HG02623 (cell line): Measurements from ENCODE around the gene TSPEAR.

Source experiments
- ATAC-seq: cut with Tn5 transposase; IDR thresholded peaks from one replicate; pipeline ENCODE4 v1.9.1; 2021; ENCODE audit warnings: moderate library complexity; ENCODE audit not compliant: unreplicated experiment

TSPEAR gene

GRCh38 chr21:44741921-44742320, 30.5 kb upstream of the TSPEAR start:
- ATAC-seq, result no peak

DNA sequence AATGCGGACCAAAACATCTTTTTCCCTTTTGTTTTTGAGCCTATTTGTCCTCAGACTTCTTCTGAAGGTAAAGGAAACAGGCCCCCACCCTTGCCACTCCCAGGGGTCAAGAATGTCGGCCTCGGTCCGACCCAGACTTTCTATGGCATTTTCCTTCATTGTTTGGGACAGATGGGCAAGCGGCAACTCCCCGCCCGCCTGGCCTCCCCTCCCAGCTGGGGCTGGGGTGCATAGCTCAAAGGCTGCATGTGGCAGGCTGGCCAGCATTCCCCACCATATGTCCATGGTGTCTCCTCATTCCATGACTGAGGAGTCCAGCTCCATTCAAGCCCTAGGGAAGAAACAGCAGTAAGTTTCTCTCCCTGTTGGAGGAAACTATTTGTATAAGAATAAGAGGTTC, 29.4 kb upstream of the TSPEAR start:
- no peak for ATAC-seq

DNA sequence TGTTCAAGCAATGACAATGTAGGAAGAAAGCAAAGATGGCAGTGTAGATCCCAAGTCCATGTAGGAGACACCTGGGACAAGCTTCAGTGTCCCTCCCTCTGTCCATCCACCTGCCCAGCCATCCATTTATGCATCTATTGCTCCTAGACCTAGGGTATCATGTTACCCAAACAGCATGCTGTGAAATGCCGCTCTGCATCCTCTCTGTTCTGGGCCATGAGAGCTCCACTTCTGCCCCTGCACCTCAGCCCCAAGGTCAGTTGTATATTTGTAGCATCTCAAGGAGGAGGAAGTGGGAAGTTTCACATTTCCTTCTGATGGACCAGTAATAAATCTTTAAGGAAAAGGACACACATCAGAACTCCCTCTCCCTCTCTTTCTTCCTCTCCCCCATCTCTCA, 27.9 kb upstream of the TSPEAR start:
- no peak for ATAC-seq

- ATAC-seq, result no peak
These were observed 27.2 kb upstream of the TSPEAR start for GRCh38 chr21:44738621-44739020.

GRCh38 chr21:44737706-44738354, 26.5 kb upstream of the TSPEAR start:
- no peak for ATAC-seq

DNA sequence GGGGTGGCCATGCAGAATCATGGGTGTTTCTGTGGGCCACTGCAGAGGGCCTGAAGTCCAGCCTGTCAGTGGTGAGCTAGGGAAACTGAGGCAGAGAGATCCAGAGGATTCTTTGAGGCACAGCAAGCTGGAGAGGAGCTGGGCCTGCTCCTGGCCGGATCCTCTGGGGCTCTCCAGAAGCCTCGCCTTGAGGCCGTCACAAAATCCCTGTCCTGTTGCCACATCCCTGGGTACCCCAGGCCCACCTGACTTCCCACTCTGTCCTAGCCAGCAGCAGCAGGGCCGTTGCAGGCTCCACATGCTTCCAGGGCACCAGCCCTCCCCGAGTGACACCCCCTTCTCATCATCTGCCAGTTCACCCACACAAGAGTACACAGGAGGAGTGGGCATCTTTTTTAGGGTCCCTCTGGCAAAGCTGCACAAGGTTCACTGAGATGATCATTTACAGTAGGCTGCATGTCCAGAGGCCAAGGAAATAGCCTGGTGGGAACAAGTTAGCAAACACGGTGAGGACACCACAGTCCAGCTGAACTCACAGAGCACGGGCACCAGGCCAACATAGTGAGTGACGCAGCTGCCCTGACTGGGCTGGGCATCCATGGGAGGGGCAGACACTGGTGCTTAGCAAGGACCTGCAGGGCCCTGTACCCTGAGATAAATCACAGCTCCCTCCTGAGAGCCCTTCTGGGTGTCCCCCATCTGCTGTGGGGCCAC, 25.1 kb upstream of the TSPEAR start:
- ATAC-seq, result no peak

GRCh38 chr21:44735821-44736220, 24.4 kb upstream of the TSPEAR start:
- ATAC-seq, result no peak

DNA sequence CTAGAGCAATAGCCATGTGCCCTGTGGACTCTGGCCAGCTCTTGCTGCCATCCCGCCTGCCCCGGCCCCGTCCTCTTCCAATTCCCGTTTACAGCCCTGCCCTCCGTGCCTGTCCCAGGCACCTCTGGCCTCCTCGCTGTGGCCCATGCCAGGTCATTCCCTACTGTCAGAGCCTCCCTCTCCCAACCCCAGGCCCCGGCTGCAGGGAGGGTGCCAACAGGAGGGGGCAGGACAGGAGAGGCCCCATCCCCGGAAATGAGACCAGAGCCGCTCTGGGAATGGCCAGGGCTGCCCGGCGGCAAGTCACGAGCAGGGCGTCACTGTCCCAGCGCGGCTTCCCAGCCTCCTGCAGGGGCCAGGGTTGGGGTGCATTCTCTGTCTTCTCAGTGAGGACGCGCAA, 23.5 kb upstream of the TSPEAR start:
- no peak for ATAC-seq

- no peak for ATAC-seq
These were observed 22.8 kb upstream of the TSPEAR start for GRCh38 chr21:44734026-44734745.

DNA sequence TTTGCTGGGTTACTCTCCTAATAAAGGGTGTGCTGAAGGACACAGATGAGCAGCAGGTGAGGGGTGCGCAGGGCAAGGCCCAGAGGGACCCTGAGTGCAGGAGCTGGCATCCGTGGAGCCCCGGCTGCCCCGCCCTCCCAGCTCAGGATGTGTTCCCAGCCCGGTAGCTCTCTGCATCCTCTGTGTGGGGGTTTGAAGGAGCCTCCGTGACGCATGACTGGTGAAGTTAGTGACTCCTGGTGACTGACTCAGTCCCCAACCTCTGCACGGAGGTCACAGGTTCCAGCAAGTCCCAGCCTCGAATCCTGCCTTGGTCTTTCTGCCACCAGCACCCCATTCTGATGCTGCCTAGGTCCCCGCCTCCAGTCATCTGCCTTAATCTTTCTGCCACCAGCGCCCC, 21.6 kb upstream of the TSPEAR start:
- ATAC-seq, result no peak

DNA sequence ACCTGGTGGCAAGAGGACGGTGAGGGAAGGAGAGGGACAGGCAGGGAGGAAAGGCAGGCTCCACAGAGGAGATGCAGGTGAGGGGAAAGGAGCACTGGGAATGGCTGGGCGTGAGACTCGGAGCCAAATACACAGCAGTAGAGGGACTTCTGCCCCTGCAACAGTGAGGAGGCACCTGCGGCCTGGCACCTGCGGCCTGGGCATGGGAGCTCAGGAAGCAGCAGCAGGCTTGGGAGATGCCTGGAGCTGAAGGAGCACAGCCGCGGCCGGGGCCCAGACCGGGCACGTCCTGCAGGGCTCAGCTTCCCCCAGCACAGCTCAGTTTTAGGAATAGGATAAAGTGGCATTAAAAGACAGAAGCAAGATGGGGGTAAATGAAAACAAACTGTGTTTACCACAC, 20.9 kb upstream of the TSPEAR start:
- no peak for ATAC-seq

- ATAC-seq, result no peak
These were observed 19.7 kb upstream of the TSPEAR start for GRCh38 chr21:44730951-44731579.

- ATAC-seq, result no peak
These were observed 18.6 kb upstream of the TSPEAR start for GRCh38 chr21:44730028-44730395.

DNA sequence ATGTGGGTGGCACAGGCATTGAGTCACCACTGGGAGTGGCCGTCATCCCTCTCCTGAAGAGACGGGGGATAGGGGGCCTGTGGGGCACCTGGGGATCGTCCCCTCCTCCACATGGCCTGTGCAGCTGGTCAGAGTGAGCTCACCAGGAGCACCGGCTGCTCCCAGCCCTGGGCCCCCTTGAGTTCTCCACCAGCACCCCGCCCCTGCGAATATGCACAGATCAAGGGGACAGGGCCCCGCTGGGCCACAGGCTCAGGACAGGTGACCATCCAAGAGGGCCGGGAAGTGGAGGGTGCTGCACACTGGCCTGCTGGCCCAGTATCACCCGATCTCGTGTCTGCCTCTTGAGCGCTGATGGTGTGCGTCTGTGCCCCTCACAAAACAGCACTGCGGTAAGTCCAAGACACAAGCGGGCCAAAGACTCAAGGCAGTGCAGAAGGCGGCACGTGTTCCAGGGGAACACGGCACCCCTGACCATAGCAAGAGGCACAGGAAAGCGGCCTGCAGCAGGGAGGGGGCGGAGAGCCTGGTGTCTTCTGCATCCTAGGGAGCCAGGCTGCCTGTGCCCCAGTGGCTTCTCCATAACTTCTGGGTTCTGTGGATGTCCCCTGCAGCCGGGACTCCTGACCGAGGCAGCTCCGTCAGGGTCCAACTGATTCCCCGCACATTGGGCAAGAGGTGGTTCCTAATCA, 18.1 kb upstream of the TSPEAR start:
- no peak for ATAC-seq

DNA sequence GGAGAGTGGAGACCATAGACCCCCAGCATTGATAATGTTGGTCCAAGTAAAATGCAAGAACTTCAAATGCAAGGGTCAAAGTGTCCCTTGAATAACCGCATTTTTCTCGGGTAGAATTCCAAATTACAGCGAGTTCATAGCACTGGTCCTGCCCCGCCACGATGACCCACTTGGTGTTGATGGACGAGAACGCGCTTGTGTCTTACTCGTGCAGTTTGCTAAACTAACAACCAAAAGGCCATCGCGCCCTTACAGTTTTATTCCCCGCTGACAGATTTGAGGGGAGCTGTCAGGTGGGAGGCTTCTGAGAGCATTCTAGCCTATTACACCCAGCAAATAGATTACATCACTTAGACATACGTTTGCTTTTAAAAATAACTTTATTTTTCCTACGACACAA, 17.3 kb upstream of the TSPEAR start:
- no peak for ATAC-seq

- ATAC-seq, result no peak
These were observed 16.4 kb upstream of the TSPEAR start for GRCh38 chr21:44727757-44728156.

DNA sequence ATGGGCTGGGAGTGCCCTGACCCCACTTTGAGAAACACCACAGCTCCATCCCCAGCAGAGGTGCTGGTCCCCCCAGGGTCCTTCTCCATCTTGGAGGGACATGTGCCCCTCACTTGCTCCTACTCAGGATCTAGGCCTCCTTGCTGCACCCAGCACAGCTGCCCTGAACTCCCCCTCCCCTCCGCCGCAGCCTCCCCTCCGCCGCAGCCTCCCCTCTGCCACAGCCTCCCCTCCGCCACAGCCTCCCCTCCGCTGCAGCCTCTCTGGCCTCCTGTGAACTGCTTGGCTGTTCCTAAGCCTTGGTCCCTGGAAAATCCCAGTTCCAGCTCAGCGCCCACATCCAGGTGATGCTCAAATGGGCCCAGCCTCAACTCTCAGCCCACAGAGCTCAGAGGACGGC, 15.9 kb upstream of the TSPEAR start:
- no peak for ATAC-seq

GRCh38 chr21:44726826-44727225, 15.5 kb upstream of the TSPEAR start:
- ATAC-seq, result no peak

- no peak for ATAC-seq
These were observed 13.6 kb upstream of the TSPEAR start for GRCh38 chr21:44724926-44725325.

GRCh38 chr21:44724196-44724595, 12.8 kb upstream of the TSPEAR start:
- no peak for ATAC-seq
